ENCODE results near the gene MAP3K3.
A peak's percentile ranks its signal among the peaks of the same experiment; 100 is the strongest.

DNA sequence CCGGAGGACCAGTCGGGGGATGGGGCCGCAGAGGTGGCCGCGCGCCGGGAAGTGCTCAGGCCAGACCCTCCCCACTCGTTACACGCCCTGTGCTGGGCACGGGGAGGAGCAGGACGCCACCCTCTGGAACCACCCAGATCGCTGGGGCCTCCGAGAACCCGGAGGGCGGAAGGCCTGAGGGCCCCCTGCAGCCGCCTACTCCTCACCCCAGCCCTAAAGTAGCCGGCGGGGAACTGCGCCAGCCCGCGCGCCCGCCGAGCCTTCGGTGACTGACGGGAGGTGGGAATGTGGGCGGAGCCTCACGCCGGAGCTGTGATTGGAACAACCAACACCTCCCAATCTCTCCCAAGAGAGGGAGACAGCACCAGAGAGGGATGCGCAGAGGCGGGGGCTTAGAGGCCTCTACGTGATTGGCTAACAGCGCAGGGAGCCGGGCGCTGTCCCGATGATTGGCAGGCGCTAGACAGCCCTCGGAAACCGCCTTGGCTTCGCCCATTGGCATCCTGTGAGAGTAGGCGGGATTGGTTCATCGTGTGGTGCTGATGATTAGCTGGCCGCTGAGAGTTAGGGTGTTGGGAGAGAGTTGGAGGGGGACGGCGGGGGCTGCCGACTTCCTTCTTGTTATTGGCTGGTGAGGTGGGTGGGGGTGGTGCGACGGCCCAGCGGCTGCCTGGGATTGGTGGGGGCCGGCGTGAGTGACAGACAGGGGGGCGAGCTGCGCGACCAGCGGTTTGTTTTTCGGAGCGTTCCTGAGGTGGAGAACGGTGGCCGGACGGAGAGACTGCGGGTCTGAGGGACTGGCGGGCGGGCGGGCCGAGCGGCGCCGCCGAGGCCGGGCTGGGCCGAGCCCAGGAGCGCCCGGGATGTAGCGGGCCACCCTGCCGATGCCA is at the start of gene MAP3K3:
- TF ChIP-seq MXI1 (conservative IDR thresholded peaks at IDR 0.05; ENCODE audit: poor library complexity, severe bottlenecking) (peak; percentile 57), POLR2AphosphoS5 (IDR thresholded peaks at IDR 0.05) (peak; percentile 85), SMC3 (conservative IDR thresholded peaks at IDR 0.05; ENCODE audit: poor library complexity) (no peak), RAD21 (conservative IDR thresholded peaks at IDR 0.05) (no peak), EZH2 (IDR thresholded peaks at IDR 0.05; ENCODE audit: borderline replicate concordance, insufficient read depth, low read length, poor library complexity, severe bottlenecking) (no peak), EP300 (conservative IDR thresholded peaks at IDR 0.05; ENCODE audit: poor library complexity, severe bottlenecking) (peak; percentile 89), TAF1 (IDR thresholded peaks at IDR 0.05; ENCODE audit: low read depth) (peak; percentile 88)
- TF ChIP-seq, protein P1, sequence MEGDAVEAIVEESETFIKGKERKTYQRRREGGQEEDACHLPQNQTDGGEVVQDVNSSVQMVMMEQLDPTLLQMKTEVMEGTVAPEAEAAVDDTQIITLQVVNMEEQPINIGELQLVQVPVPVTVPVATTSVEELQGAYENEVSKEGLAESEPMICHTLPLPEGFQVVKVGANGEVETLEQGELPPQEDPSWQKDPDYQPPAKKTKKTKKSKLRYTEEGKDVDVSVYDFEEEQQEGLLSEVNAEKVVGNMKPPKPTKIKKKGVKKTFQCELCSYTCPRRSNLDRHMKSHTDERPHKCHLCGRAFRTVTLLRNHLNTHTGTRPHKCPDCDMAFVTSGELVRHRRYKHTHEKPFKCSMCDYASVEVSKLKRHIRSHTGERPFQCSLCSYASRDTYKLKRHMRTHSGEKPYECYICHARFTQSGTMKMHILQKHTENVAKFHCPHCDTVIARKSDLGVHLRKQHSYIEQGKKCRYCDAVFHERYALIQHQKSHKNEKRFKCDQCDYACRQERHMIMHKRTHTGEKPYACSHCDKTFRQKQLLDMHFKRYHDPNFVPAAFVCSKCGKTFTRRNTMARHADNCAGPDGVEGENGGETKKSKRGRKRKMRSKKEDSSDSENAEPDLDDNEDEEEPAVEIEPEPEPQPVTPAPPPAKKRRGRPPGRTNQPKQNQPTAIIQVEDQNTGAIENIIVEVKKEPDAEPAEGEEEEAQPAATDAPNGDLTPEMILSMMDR (IDR thresholded peaks at IDR 0.05; ENCODE audit: poor library complexity, severe bottlenecking), result peak; percentile 50
